Measurements from ENCODE around the gene P2RY4. TPM values are rescaled to one million over a fixed set of nuclear protein-coding genes. Genes with fewer than 3 reads are reported as not detected.
"Not testable (repeated sequence)": the region's sequence is repeated elsewhere in the genome, so short reads cannot be mapped to it uniquely, and the experiment has no call there.

Gene P2RY4
- total RNA-seq, 1 donor = under 0.01 TPM

- Histone ChIP-seq H3K27me3 (ENCODE audit: insufficient read depth, low read length) (peaks cover 5% of the 10 kb centered on the region), H3K9me3 (ENCODE audit: low read depth, low read length) (no peaks in the 10 kb centered on the region), H2AFZ (ENCODE audit: low read length) (no peak overlapping the region), H3K79me2 (ENCODE audit: insufficient read depth, low read length) (no peaks in the 10 kb centered on the region), H3K4me1 (ENCODE audit: insufficient read depth, low read length) (no peaks in the 10 kb centered on the region), H3K36me3 (ENCODE audit: insufficient read depth, low read length) (peaks cover 7% of the 10 kb centered on the region), H4K20me1 (ENCODE audit: insufficient read depth, low read length) (no peaks in the 10 kb centered on the region), H3K4me2 (ENCODE audit: insufficient read depth, low read length) (no peak overlapping the region), H3K4me3 (ENCODE audit: insufficient read depth, low read length) (no peak overlapping the region), H3K27ac (ENCODE audit: low read depth, low read length) (no peak overlapping the region)
- TF ChIP-seq, protein P1, sequence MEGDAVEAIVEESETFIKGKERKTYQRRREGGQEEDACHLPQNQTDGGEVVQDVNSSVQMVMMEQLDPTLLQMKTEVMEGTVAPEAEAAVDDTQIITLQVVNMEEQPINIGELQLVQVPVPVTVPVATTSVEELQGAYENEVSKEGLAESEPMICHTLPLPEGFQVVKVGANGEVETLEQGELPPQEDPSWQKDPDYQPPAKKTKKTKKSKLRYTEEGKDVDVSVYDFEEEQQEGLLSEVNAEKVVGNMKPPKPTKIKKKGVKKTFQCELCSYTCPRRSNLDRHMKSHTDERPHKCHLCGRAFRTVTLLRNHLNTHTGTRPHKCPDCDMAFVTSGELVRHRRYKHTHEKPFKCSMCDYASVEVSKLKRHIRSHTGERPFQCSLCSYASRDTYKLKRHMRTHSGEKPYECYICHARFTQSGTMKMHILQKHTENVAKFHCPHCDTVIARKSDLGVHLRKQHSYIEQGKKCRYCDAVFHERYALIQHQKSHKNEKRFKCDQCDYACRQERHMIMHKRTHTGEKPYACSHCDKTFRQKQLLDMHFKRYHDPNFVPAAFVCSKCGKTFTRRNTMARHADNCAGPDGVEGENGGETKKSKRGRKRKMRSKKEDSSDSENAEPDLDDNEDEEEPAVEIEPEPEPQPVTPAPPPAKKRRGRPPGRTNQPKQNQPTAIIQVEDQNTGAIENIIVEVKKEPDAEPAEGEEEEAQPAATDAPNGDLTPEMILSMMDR (IDR thresholded peaks at IDR 0.05; ENCODE audit: extremely low read depth, low read depth, low read length) = no peak
- DNase-seq (ENCODE audit: insufficient read length, low spot score, missing footprints) = no peak
These were observed 20.6 kb upstream of the P2RY4 start for GRCh38 chrX:70280573-70280972.

DNA sequence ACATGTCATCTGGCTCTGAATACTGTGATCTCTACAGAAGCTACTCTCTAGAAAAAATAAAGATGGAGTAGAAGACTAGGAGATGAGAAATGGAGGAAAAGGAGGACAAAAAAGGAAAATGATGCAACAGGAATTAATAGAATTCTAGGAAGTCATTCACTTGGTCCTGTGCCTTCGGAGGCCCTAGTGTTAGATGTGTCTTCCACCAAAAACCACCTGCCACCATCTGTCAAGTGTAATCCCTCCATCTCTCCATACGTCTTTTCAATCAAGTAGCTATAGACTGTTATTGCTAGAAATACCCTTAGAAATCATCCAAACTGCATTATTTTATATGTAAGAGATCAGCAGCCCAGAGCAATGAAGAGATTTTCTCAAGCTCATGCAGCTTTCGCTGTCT, 19.1 kb upstream of the P2RY4 start:
- H3K4me3 ChIP-seq (ENCODE audit: insufficient read depth, low read length) = no peak overlapping the region
- H3K4me2 ChIP-seq (ENCODE audit: insufficient read depth, low read length) = no peak overlapping the region
- no peaks in the 10 kb centered on the region for H3K79me2 ChIP-seq (ENCODE audit: insufficient read depth, low read length)
- no peaks in the 10 kb centered on the region for H3K9me3 ChIP-seq (ENCODE audit: low read depth, low read length)
- H3K27me3 ChIP-seq (ENCODE audit: insufficient read depth, low read length) = peaks cover 5% of the 10 kb centered on the region
- DNase-seq (ENCODE audit: insufficient read length, low spot score, missing footprints) = no peak
- no peaks in the 10 kb centered on the region for H4K20me1 ChIP-seq (ENCODE audit: insufficient read depth, low read length)
- TF ChIP-seq, protein P1 (IDR thresholded peaks at IDR 0.05; ENCODE audit: extremely low read depth, low read depth, low read length) = no peak
- no peaks in the 10 kb centered on the region for H3K4me1 ChIP-seq (ENCODE audit: insufficient read depth, low read length)
- H3K36me3 ChIP-seq (ENCODE audit: insufficient read depth, low read length) = no peaks in the 10 kb centered on the region
- no peak overlapping the region for H3K27ac ChIP-seq (ENCODE audit: low read depth, low read length)
- H2AFZ ChIP-seq (ENCODE audit: low read length) = no peak overlapping the region

GRCh38 chrX:70274029-70274428, 14.0 kb upstream of the P2RY4 start:
- not testable (repeated sequence) for H3K4me2 ChIP-seq (ENCODE audit: insufficient read depth, low read length); H3K27ac ChIP-seq (ENCODE audit: low read depth, low read length); H3K9me3 ChIP-seq (ENCODE audit: low read depth, low read length); H3K4me3 ChIP-seq (ENCODE audit: insufficient read depth, low read length); H3K27me3 ChIP-seq (ENCODE audit: insufficient read depth, low read length); H3K36me3 ChIP-seq (ENCODE audit: insufficient read depth, low read length); DNase-seq (ENCODE audit: insufficient read length, low spot score, missing footprints); H2AFZ ChIP-seq (ENCODE audit: low read length); H3K4me1 ChIP-seq (ENCODE audit: insufficient read depth, low read length); H4K20me1 ChIP-seq (ENCODE audit: insufficient read depth, low read length); H3K79me2 ChIP-seq (ENCODE audit: insufficient read depth, low read length)

- no peaks in the 10 kb centered on the region for H3K79me2 ChIP-seq (ENCODE audit: insufficient read depth, low read length)
- no peak for DNase-seq (ENCODE audit: insufficient read length, low spot score, missing footprints)
- peaks cover 4% of the 10 kb centered on the region for H3K27me3 ChIP-seq (ENCODE audit: insufficient read depth, low read length)
- H2AFZ ChIP-seq (ENCODE audit: low read length) = no peak within 1 kb of the TSS
- no peak within 1 kb of the TSS for H3K4me2 ChIP-seq (ENCODE audit: insufficient read depth, low read length)
- no peaks in the 10 kb centered on the region for H4K20me1 ChIP-seq (ENCODE audit: insufficient read depth, low read length)
- H3K9me3 ChIP-seq (ENCODE audit: low read depth, low read length) = no peaks in the 10 kb centered on the region
- no peak within 1 kb of the TSS for H3K4me3 ChIP-seq (ENCODE audit: insufficient read depth, low read length)
- H3K36me3 ChIP-seq (ENCODE audit: insufficient read depth, low read length) = no peaks in the 10 kb centered on the region
- H3K27ac ChIP-seq (ENCODE audit: low read depth, low read length) = no peak within 1 kb of the TSS
- TF ChIP-seq, protein P1 (IDR thresholded peaks at IDR 0.05; ENCODE audit: extremely low read depth, low read depth, low read length) = no peak
- no peaks in the 10 kb centered on the region for H3K4me1 ChIP-seq (ENCODE audit: insufficient read depth, low read length)
These were observed 8.0 kb upstream of the P2RY4 start, which contains the start of gene ARR3 for GRCh38 chrX:70268034-70268433. Gene ARR3 (plus strand): TSS chrX:70268334. CDS start chrX:70269386, 1,052 bp downstream.
